ENCODE results near the gene NUP85.

DNA sequence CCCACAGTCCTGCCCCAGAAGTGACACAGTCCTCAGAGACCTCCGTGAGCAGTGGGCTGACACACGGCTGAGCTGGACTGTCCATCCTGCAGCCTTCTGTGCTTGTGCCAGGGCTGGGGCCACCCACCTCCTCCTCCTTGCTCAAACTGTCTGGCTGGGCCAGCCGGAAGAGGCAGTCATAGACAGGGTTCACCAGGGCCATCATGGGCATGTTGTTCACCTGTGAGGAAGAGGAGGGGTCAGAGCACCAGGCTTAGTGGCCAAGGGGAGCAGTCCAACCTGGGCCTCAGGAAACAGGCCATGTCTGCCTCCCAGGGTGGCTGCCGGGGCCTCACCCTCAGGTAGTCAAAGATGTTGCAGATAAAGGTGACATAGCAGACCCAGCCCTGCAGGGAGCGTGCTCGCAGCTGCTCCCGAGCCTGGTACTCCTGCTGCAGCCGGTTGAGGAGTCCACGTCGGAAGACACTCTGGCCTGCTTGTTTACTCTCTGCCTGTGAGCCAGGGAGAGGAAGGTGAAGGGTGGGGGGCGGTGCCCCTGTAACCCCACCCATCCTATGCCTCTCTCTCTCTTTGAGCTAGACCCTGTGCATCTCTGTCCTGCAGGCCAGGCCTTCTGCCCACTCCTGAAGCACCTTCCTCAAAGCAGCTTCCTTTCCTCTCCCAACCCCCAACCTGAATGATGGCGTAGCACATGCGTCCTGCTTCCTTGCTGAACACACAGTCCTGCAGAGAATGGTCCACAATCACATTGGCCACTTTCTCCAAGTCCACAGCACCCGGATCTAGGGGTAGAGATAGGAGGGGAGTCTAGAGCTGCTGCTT is 62.1 kb downstream of the NUP85 start:
- TF ChIP-seq EZH2 (IDR thresholded peaks at IDR 0.05) (no peak), POLR2AphosphoS5 (IDR thresholded peaks at IDR 0.05; ENCODE audit: borderline replicate concordance, low read depth, low read length) (peak; percentile 60)
